Ovary (tissue), 3 donors: ENCODE data around the gene DNAJC18.

Experiments
- POLR2A ChIP-seq: fragments of 450-650 bp; IDR thresholded peaks from one replicate; pipeline ENCODE4 v1.6.1; 2017; ENCODE audit warnings: antibody characterized with exemption, mild to moderate bottlenecking, moderate library complexity
- TF ChIP-seq, protein P1 (sequence below), 3 donors: fragments of 450-650 bp in 2 of 3; fragments of 200-600 bp in 1 of 3; IDR thresholded peaks; one replicate each; pipeline versions ENCODE4 v1.5.1 to v1.8.0; 2016 to 2022; ENCODE audit warnings: antibody characterized with exemption in 3 of 3, mild to moderate bottlenecking in 1 of 3
- donor health status: DM: no; HTN: no; CAD: no.

DNA sequence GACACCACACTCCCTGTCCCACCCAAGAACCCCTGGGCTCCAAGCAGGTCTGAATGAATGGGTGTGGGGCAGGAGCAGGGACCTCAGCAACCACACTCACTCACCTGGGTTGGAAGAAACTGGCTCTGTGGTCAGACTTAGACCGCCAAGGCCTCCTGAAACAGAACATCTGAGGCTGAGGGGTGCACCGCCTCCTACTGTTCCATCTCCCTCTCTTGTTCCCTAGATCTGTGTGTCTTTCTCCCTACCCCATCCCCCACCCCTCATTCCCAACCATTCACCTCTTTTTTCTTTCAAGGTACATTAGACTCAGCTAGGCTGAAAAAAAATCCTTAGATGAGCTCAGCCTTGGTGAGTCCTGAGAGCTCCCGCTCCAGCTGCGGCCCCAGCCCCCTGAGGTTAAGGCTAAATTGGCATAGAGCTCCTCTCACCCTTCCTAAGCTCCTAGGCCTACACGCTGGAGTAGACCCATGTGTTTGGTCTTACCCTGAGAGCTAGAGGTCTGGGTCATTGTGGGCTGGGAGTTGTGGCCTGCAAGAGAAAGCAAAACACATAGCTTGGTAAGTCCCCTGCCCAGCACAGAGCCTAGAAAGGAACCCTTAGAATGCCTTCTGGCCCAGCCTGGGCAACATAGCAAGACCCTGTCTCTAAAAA is 18.5 kb upstream of the DNAJC18 start:
- TF ChIP-seq, protein P1, sequence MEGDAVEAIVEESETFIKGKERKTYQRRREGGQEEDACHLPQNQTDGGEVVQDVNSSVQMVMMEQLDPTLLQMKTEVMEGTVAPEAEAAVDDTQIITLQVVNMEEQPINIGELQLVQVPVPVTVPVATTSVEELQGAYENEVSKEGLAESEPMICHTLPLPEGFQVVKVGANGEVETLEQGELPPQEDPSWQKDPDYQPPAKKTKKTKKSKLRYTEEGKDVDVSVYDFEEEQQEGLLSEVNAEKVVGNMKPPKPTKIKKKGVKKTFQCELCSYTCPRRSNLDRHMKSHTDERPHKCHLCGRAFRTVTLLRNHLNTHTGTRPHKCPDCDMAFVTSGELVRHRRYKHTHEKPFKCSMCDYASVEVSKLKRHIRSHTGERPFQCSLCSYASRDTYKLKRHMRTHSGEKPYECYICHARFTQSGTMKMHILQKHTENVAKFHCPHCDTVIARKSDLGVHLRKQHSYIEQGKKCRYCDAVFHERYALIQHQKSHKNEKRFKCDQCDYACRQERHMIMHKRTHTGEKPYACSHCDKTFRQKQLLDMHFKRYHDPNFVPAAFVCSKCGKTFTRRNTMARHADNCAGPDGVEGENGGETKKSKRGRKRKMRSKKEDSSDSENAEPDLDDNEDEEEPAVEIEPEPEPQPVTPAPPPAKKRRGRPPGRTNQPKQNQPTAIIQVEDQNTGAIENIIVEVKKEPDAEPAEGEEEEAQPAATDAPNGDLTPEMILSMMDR (IDR thresholded peaks at IDR 0.05), result no peak
- TF ChIP-seq POLR2A, result no peak
